Measurements from ENCODE around the gene RPL29.

GRCh38 chr3:52040600-52040999, 44.9 kb upstream of the RPL29 start:
- TF ChIP-seq YY1 (IDR thresholded peaks at IDR 0.05; ENCODE audit: insufficient read depth, insufficient read length), result no peak
- no peak for TF ChIP-seq ZNF274 (IDR thresholded peaks at IDR 0.05; ENCODE audit: low read depth, low read length)
- no peak for TF ChIP-seq SUZ12 (IDR thresholded peaks at IDR 0.05; ENCODE audit: extremely low read depth, insufficient read depth, insufficient read length)

Data from NT2/D1 (cell line).